Lower leg skin (tissue), 3 donors: Measurements from ENCODE around the gene COQ9.

Experiments used
- POLR2A ChIP-seq, 2 donors: fragments of 450-650 bp; IDR thresholded peaks; one replicate each; pipeline ENCODE4 v1.6.1; 2016 to 2017; ENCODE audit warnings: antibody characterized with exemption in 2 of 2, mild to moderate bottlenecking in 1 of 2, moderate library complexity in 1 of 2
- TF ChIP-seq, protein P1 (sequence below), 3 donors: fragments of 450-650 bp; IDR thresholded peaks; one replicate each; pipeline ENCODE4 v1.5.1; 2016; ENCODE audit warnings: antibody characterized with exemption in 3 of 3, mild to moderate bottlenecking in 3 of 3, moderate library complexity in 2 of 3

- TF ChIP-seq, protein P1, sequence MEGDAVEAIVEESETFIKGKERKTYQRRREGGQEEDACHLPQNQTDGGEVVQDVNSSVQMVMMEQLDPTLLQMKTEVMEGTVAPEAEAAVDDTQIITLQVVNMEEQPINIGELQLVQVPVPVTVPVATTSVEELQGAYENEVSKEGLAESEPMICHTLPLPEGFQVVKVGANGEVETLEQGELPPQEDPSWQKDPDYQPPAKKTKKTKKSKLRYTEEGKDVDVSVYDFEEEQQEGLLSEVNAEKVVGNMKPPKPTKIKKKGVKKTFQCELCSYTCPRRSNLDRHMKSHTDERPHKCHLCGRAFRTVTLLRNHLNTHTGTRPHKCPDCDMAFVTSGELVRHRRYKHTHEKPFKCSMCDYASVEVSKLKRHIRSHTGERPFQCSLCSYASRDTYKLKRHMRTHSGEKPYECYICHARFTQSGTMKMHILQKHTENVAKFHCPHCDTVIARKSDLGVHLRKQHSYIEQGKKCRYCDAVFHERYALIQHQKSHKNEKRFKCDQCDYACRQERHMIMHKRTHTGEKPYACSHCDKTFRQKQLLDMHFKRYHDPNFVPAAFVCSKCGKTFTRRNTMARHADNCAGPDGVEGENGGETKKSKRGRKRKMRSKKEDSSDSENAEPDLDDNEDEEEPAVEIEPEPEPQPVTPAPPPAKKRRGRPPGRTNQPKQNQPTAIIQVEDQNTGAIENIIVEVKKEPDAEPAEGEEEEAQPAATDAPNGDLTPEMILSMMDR (IDR thresholded peaks at IDR 0.05) = no peak
- no peak for TF ChIP-seq POLR2A (IDR thresholded peaks at IDR 0.05)
Measured at GRCh38 chr16:57500578-57501111, 53.4 kb downstream of the COQ9 start.
